Gastrocnemius medialis (tissue), 4 donors: ENCODE measurements around the gene AMIGO2.

Experiments used
- CTCF ChIP-seq, 5 experiments: fragments of 450-650 bp in 3 of 5; fragments of 200-600 bp in 2 of 5; sonication (generic) in 2 of 5; IDR thresholded peaks in 4 of 5; conservative IDR thresholded peaks in 1 of 5; 1 replicate in 4 of 5; 2 replicates in 1 of 5; pipeline ENCODE4 v1.5.1; 2016 to 2019; ENCODE audit warnings: antibody characterized with exemption in 5 of 5, mild to moderate bottlenecking in 3 of 5, moderate library complexity in 3 of 5
- POLR2A ChIP-seq, 2 donors: fragments of 450-650 bp; IDR thresholded peaks; one replicate each; pipeline ENCODE4 v1.6.1; 2017; ENCODE audit warnings: antibody characterized with exemption in 2 of 2, mild to moderate bottlenecking in 2 of 2, moderate library complexity in 2 of 2

GRCh38 chr12:47105914-47106674, 26.3 kb upstream of the AMIGO2 start:
- TF ChIP-seq CTCF (IDR thresholded peaks at IDR 0.05 in 4 of 5, conservative IDR thresholded peaks at IDR 0.05 in 1 of 5) (no peak), POLR2A (IDR thresholded peaks at IDR 0.05) (no peak)
